IPS-NIHi11 (cell line): ENCODE measurements around the gene EXOC2.
"Not testable (repeated sequence)": the region's sequence is repeated elsewhere in the genome, so short reads cannot be mapped to it uniquely, and the experiment has no call there.

Experiments
- DNase-seq: peaks from one replicate; pipeline ENCODE4 v3.0.0; 2012; ENCODE audit warnings: mixed read lengths, low spot score

The EXOC2 gene

DNA sequence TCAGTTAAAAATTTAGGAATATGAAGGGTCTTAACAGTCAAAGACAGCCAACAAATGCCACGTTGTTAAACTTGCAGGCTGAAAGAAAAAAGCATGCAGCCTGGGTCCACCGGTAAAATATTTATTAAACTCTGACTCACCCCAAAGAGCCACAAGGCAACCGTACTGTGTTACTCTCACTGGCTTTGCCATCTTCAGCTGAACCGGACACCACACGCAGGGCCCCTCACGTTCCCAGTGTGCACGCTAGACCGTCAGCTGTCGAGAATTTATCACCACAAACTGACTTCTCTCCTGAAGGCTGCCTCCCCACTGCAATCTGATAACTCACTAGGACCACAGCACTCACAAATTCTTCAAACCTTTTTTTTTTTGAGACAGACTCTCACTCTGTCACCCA is 66.7 kb downstream of the EXOC2 start:
- DNase-seq, result no peak

DNA sequence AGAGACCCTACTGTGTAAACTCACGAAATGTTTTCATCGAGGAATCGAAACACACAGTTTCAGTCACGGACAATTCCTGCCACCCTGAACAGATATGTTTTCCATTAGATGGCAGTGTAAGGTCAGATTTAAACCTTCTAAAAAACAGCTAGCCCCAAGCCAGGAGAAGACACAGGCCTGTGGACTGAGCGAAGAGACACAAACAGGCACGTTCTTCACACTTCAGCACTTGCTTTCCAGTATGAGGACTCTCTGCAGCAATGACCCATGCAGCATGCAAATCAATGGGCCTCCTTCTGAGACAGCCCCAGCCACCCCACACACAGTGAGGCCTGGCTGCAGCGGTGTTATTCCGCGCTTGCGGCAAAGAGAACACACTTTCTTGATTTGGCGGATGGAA is 68.0 kb downstream of the EXOC2 start:
- peak; percentile 22 for DNase-seq

DNA sequence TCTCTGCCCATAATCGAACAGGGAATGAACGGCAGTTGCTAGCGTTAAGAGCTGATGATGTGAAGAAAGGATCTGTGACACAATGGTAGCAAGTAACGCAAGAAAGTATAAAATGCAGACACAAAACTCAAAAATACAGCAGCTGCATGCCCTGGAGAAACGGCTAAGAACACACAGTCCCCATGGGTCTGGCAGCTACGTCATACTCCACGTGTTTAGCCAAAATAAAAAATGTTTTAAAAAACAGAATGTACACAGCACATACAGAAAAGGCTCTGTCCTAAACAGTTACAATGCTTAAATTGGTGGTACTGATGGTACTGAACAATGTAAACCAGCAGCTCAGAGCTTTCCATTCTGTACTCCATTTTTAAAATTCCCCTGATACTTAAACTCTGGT is 70.5 kb downstream of the EXOC2 start:
- no peak for DNase-seq

DNA sequence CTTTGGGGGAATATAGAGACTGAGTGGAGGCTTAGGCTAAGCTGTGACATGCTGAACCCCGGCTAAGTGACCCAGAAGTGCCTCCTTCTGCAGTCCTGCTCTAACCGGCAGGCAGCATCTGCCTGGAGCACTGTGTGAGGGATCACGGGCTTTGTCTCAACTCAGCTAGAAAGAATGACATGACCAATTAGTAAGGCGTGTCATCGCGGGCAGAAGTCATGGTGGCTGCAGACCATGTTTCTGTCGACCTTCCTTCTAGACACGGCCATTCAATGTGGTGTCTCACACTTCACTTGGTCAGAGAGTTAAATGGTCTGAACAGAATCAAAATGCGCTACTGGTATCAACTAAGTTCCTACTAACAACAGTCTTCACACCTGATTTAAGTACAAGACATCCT is 71.0 kb downstream of the EXOC2 start:
- DNase-seq, result no peak

DNA sequence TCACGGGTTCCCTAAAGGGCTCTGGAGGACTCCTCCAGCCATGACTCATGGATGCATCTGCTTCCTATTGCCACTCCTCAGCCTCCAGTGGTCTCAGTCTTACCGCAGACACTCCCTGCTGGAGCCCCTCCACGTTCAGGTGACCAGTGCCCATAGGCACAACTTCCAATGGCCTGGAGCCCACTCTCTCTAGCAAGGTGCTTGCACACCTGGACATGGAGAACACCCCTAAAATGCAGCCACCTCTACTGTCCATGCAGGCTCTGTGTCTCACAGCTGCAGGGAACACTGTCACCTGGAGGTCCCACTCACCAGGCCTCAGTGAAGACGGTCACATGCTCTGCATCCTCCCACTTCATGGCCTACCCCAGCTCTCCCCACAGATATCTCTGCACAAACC is 72.0 kb downstream of the EXOC2 start:
- DNase-seq, result no peak

DNA sequence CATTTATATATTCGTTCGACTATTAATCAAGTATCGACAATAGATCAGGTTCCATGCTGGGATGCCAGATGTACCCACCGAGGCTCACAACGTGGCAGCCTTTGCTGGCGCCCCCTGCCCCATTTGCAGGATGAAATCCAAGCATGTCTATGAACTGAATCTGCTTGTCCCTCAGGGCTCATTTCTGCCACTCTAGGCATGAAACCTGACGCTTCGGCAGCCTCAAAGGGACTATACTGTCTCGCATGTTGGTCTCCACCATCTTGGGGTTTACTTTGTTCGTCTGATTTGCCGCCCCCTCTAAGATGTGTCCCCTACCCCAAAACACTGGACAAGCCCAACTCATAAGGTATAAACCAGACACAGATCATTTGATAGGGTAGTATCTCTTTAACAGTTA is 72.8 kb downstream of the EXOC2 start:
- no peak for DNase-seq

DNA sequence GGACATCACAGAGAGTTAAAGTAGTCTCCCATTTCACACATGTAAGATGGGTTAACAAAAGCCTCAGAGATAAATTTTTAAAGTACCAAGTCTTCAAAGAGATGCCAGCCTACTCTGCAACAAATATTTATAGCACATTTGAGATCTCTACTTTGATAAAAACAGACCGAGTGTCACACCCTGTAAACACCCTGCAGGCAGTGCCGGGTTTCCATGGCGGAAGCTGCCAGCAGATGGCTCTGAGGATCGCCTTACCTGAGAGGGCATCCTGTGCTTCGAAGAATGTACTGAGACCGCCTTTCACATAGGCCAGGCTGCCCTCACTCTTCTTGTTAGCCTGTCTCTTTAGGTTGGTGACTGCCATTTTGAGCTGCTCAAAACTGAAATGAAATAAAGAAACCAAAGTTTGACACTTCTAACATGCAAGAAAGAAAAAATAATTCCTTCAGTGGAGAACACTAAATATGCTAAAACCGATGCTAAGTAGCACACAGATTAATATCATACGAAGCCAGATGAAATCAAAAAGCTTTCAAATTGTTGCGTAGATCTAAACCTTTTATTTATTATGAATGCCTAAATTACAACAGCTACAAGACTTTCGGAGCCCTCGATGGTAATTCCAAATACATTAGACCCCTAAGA is 75.4 kb downstream of the EXOC2 start:
- DNase-seq, result peak; percentile 30

DNA sequence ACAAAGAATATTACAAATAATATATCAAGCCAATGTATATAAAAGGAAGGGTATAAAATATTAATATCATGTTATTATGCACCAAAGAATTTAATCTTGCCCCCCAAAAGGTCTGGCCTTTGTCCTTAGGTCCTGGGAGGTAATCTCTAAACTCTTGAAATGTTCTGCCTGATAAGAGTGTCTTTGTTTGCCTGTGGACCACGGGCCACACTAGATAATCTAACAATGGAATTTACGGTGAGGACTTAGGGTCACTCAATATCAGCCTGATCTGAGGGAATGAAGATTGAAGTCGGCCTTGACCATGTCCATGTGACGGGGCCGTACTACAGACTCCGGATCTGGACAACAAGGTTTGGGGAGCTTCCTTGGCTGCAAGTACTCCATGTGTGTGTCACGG is 79.0 kb downstream of the EXOC2 start:
- DNase-seq, result no peak

DNA sequence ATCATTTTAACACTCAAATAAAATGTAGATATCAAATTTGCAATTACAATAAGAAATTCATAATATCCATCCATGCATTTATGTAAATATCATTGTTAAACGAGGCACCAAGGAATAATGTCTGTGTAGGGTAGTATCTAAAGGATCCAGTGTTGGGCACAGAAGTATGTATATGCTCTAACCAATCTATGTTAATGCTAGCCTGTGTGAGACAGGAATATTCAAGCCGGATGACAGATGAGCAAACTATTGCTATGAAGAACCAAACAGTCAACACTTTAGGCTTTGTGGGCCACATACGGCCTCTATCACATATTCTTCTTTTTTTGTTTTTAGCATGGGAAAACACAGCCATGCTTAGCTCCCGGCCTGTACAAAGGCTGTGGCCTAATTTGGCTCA is 81.0 kb downstream of the EXOC2 start:
- no peak for DNase-seq

DNA sequence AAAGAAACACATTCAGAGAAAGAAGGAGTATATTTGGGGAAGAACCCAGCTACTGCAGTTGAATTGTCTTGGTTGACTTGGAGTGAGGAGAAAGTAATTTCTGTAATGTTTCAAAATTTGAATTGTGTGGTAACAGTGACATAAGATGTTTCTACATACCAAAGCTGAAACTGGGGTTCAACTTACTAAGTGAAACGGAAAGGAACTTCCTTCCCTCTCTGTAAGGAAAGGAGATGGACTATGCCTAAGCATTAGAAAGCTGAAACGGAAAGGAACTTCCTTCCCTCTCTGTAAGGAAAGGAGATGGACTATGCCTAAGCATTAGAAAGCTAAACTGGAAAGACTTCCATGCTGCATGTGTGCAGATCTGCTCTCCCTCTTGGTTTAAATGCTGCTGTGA is 82.1 kb downstream of the EXOC2 start:
- DNase-seq, result no peak

DNA sequence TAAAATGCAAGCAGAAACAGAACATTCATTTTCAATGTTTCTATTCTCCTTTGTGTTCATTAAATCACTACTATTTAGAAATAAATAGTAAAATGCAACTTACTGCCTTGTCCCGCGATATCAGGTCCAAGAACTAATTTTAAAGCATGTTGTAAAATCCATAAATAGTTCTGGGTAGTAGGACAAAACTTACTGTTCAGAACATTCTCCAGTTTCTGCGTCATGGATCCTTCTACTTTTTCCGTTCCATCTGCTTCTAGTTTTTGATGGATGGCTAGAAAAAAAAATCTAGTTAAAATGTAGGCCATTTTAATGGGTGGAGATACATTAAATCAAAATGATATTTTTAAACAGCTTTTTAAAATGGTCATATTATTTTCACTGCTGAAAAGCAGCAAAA is 83.0 kb downstream of the EXOC2 start:
- no peak for DNase-seq

DNA sequence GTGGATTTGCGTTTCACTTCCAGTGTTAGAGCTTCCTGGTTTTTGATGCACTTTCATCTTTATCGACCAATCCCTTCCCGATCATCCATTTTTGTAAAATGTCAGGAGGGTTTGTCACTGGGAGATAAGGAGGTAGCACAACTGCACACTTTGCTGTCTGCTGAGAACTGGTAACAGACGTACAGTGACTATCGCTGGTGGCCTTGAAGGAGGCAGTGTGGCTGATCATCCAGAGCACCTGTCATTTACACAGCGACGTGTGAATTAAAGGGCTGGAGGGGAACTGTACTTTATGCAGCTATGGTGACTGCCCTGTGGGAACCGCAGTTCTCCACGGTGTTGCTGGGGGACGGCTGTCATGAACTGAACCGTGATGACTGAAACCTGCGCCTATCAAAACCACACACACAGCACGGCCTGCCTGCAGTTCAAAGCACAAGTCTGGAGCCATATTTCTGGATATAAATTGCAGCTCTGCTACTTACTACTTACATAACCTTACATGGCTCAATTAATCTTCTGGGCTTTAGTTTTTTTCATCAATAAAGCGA is 86.0 kb downstream of the EXOC2 start:
- DNase-seq, result no peak

DNA sequence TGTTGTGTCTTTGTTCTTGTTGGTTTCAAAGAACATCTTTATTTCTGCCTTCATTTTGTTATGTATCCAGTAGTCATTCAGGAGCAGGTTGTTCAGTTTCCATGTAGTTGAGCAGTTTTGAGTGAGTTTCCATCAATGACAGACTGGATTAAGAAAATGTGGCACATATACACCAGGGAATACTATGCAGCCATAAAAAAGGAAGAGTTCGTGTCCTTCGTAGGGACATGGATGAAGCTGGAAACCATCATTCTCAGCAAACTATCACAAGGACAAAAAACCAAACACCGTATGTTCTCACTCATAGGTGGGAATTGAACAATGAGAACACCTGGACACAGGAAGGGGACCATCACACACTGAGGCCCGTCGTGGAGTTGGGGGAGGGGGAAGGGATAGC is 87.0 kb downstream of the EXOC2 start:
- not testable (repeated sequence) for DNase-seq

DNA sequence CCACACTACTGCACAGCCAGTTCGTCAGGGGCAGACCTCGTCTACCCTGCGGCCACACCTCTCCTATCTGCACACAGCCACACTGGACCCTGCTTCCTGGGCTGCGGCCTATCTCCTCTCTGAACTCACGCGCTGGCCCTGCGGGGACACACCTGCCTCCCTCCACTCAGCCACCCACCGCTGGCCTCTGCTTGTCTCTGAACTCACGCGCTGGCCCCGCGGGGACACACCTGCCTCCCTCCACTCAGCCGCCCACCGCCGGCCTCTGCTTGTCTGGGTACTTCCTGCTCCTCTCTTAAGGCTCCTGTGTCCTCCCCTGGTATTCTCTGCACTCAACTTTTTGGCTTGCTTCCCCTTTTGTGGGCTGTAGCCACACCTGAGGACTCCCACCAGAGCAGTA is 88.4 kb downstream of the EXOC2 start:
- DNase-seq, result no peak

DNA sequence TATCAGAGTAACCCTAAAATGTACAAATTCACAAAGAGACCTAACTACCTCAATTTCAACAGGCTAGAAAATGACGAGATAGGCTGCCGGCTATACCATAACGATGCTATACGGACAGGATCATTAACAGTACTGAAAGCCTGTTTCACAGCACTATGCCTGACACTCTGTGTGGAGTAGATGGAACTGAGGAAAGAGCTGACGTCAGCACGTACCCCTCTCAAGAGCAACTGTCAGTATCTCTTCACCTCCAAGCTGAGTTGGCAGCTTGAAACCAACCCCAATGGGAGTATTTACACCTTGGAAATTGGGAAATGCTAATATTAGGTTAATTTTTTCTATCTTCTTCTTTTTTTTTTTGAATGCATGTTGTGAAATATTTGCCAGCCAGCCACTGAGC is 89.7 kb downstream of the EXOC2 start:
- no peak for DNase-seq

DNA sequence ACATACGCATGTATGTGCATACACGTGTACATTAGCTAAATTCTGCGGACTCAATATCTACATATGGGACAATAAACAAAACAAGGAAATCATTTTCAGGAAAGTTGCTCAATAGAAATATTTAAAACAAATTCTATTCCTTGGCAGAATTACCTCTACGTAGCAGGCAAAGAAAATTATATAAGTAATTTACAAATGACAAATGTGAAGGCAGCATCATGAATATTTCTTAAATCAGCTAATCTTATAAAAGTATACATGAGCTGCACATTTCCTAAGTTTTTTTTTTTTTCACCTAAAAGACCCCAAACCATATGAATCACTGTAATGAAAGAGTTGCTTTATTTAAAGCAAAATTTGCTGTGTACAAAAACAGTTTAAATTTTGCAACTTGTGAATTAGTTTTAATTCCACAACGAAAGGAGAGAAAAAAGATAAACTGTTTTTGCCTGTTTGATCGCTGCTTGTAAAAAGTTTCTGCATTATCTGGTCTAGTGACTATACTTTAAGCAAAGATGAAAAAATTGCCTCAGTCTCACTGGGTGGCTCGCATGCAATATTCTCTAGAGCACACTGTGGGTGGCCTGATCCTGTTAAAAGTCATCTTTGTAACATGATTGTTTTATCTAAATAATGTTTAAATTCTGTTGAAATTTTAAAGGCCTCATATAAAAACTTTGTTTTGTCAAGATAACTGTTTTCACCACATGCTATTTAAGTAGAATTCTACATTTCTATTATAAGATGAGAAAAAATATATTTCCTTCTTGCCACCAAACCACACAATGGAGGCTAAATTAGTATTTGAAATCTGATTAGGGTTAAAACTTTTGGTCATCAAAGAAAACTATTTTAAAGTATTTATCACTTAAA is 93.1 kb downstream of the EXOC2 start:
- DNase-seq, result no peak

DNA sequence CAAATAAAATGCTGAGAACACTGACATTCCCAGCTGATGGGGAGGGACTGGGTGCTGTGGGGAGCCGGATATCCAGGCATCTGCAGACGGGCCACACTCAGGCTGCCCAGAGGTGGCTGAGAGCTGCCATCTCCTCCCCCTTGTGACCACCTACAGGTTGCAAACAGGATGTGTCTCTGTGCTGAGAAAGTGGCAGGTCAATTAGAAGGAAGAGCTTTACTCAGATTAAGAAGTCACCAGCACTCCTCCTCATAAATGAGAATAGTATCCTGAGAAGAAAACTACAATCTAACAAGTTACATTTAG is 99.1 kb downstream of the EXOC2 start:
- DNase-seq, result peak; percentile 39

DNA sequence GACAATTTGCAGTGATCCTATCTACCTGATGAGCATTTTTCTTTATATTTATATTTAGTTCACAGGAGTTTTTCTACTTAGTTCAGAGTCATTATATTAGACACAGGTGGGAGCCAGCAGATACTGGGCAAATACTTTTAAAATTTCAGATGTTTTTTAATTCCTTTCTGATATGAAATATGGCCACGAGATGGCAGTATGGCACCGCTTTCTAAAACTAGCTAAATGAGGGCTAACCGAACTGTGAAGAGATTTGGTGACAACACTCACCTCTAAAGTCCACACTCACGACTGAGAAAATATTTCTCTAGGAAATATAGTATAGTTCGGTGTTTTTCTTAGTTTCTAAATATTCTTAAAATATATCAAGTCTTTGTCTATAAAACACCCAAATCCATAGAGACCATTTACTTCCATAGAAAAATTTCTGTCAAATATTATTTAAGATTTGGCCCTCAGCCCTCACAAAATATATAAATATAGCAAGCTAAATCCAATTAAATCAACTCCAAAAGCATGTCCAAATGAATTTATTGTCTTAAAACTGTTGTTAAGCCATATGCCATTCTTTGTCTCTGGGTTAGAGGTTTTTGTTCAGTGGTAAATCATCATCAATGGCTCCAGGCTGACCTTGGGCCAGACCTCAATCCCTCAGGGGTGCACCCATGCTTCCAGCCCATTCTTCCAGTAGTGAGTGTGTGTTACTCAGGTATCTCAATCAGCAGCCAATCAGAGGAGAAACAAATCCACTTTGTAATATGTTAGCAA is 99.6 kb downstream of the EXOC2 start:
- DNase-seq, result peak; percentile 43

DNA sequence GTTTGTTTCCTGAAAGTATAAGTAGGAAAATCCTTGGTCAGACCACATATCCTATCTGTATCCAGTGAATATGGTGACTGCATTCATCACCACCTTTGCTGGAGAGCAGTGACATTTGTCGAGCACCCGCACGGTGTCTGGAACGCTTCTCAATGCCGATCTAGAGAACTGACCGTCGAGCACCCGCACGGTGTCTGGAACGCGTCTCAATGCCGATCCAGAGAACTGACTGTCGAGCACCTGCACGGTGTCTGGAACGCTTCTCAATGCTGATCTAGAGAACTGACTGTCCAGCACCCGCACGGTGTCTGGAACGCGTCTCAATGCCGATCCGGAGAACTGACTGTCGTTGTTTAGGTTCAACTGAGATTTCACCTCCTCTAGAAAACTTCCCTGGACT is 103.8 kb downstream of the EXOC2 start:
- no peak for DNase-seq

DNA sequence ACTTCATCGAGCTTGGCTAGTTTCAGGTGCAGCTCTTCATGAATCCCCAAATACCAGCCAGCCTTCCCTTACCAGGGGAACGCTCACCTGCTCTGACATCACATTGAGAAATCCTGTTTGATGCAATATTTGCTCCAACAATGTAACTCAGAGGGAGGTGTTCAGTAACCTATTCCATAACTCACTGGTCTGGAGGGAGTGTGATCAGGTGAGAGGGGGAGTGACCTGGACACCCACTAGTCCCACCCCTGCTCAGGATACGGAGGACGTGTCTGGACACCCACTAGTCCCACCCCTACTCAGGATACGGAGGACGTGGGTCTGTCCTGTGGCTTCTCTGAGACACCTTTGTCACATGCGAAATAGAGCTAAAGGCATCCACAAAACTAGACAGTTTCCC is 106.4 kb downstream of the EXOC2 start:
- no peak for DNase-seq

DNA sequence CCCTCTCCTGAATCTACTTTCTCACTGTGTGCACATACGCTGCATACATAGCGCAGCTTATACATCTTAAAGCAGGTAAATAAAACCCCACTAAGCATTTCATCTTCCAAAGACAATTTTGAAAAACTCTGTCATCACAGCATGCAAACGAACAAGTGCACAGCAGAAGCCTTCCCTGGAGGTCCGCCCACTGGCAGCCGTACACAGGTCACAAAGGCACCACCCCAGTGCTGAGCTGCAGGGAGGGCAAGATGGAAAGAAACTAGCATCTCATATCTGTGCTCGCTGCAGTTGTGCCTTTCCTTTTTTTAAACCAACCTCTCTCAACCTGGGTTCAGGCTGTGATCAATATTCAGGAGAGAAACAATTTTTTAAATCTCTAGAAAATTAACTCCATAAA is 109.3 kb downstream of the EXOC2 start:
- no peak for DNase-seq

DNA sequence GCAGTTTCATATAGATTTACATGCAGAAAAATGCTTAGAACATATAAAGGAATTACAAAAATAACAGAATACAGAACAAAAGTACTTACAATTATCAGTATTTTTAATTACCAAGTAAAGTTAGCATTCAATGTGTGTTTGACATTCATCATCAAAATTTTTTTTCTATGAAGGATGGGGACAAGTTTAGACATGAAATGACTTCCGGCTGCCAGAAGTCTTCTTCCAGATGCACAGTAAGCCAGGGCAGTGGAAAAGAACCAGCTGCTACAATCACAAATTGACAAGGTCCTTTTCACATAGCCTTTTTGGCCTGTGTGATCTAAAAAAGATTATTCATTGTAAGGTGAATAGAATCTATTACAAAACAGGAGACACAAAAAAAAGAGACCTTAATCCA is 109.8 kb downstream of the EXOC2 start:
- DNase-seq, result no peak

DNA sequence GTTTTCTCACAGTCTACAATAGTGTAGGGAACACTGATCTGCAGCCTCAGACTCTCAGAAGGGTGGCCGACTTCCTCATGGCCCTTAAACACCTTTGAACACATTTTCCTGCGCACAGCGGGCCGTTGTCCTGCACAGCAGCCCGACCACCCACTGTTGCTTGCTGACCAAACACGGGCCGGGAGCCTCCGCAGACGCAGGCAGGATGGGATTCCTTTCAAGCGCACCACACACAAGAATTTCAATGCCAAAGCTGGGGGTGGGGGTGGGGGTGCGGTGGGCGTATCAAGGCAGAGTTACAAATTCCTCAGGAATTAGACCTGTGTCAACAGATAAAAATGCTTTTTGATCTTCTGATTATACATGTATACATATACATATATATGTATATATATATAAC is 110.6 kb downstream of the EXOC2 start:
- DNase-seq, result peak; percentile 80
